Glutamatergic neuron (in vitro differentiated cells): ENCODE data around the gene CHD5. TPM values are rescaled to one million over a fixed set of nuclear protein-coding genes. Genes with fewer than 3 reads are reported as not detected.

Experiments
- DNase-seq: peaks from one replicate; pipeline ENCODE4 v3.0.0; 2022
- H3K27ac Mint-ChIP-seq: one replicate; pipeline ENCODE4 v1.8.0; 2020; ENCODE audit warnings: mild to moderate bottlenecking, mixed read lengths, inconsistent platforms; ENCODE audit not compliant: unreplicated experiment
- H3K27me3 Mint-ChIP-seq: one replicate; pipeline ENCODE4 v1.8.0; 2020; ENCODE audit warnings: mild to moderate bottlenecking, moderate library complexity, mixed read lengths, inconsistent platforms; ENCODE audit not compliant: unreplicated experiment
- H3K36me3 Mint-ChIP-seq: one replicate; pipeline ENCODE4 v1.8.0; 2020; ENCODE audit warnings: mild to moderate bottlenecking, mixed read lengths, inconsistent platforms; ENCODE audit not compliant: unreplicated experiment
- H3K4me1 Mint-ChIP-seq: one replicate; pipeline ENCODE4 v1.8.0; 2020; ENCODE audit warnings: mild to moderate bottlenecking, low read depth, mixed read lengths, inconsistent platforms; ENCODE audit not compliant: unreplicated experiment
- H3K4me3 Mint-ChIP-seq: one replicate; pipeline ENCODE4 v1.8.0; 2020; ENCODE audit warnings: mild to moderate bottlenecking, mixed read lengths, inconsistent platforms; ENCODE audit not compliant: unreplicated experiment
- H3K9me3 Mint-ChIP-seq: one replicate; pipeline ENCODE4 v1.8.0; 2020; ENCODE audit warnings: mild to moderate bottlenecking, moderate library complexity, mixed read lengths, inconsistent platforms; ENCODE audit not compliant: unreplicated experiment
- CTCF ChIP-seq: fragments of 200-600 bp; sonication (generic); IDR thresholded peaks from one replicate; pipeline ENCODE4 v1.5.0; 2021; ENCODE audit not compliant: partially characterized antibody, unreplicated experiment
- total RNA-seq: library from RNA; stranded (reverse); fragmentation: NEBNext Ultra II Directional; extraction: Animal tissue kit (Norgen Biotek cat#: 25700); gene quantifications from one replicate; pipeline ENCODE4 v1.2.1, GENCODE V29; 2021; ENCODE audit not compliant: unreplicated experiment

CHD5 gene
- total RNA-seq, 1 donor from 2014 or later = 0.96 TPM

GRCh38 chr1:6125366-6125765 is 54.8 kb downstream of the CHD5 start:
- Mint-ChIP-seq H3K4me1 (peaks cover 2% of the 10 kb centered on the region), H3K27ac (no peak overlapping the region), H3K4me3 (no peak overlapping the region), H3K36me3 (no peaks in the 10 kb centered on the region), H3K27me3 (peaks cover 5% of the 10 kb centered on the region), H3K9me3 (peaks cover 5% of the 10 kb centered on the region)
- TF ChIP-seq CTCF = no peak
- DNase-seq = peak; percentile 15

- Mint-ChIP-seq H3K4me3 (no peak overlapping the region), H3K9me3 (peaks cover 5% of the 10 kb centered on the region), H3K27me3 (peaks cover 5% of the 10 kb centered on the region), H3K27ac (no peak overlapping the region), H3K4me1 (no peaks in the 10 kb centered on the region), H3K36me3 (no peaks in the 10 kb centered on the region)
- DNase-seq = peak; percentile 13
- TF ChIP-seq CTCF = no peak
Observed at GRCh38 chr1:6124746-6125365, 55.3 kb downstream of the CHD5 start.

GRCh38 chr1:6124341-6124740 is 55.8 kb downstream of the CHD5 start:
- Mint-ChIP-seq H3K36me3 (no peaks in the 10 kb centered on the region), H3K4me3 (no peak overlapping the region), H3K9me3 (peaks cover 5% of the 10 kb centered on the region), H3K4me1 (no peaks in the 10 kb centered on the region), H3K27me3 (peaks cover 5% of the 10 kb centered on the region), H3K27ac (no peak overlapping the region)
- no peak for TF ChIP-seq CTCF
- DNase-seq = peak; percentile 10

- H3K27ac Mint-ChIP-seq = no peak overlapping the region
- TF ChIP-seq CTCF = no peak
- no peak overlapping the region for H3K4me3 Mint-ChIP-seq
- no peaks in the 10 kb centered on the region for H3K4me1 Mint-ChIP-seq
- H3K36me3 Mint-ChIP-seq = no peaks in the 10 kb centered on the region
- peaks cover 4% of the 10 kb centered on the region for H3K27me3 Mint-ChIP-seq
- no peak for DNase-seq
- peaks cover 5% of the 10 kb centered on the region for H3K9me3 Mint-ChIP-seq
Observed at GRCh38 chr1:6123816-6124215, 56.3 kb downstream of the CHD5 start.

GRCh38 chr1:6123083-6123482 is 57.0 kb downstream of the CHD5 start:
- no peaks in the 10 kb centered on the region for H3K4me1 Mint-ChIP-seq
- no peak for TF ChIP-seq CTCF
- no peak for DNase-seq
- H3K27me3 Mint-ChIP-seq = peaks cover 3% of the 10 kb centered on the region
- H3K9me3 Mint-ChIP-seq = peaks cover 7% of the 10 kb centered on the region
- H3K27ac Mint-ChIP-seq = no peak overlapping the region
- no peak overlapping the region for H3K4me3 Mint-ChIP-seq
- H3K36me3 Mint-ChIP-seq = no peaks in the 10 kb centered on the region
